OCI-LY1 (cell line): ENCODE results near the gene HDAC10.

Source experiments
- EZH2 ChIP-seq: fragments of 200-600 bp; sonication (generic), shearing (Covaris generic); IDR thresholded peaks from 2 replicates; pipeline ENCODE4 v1.8.0; 2017; ENCODE audit warnings: borderline replicate concordance, mixed run types, mild to moderate bottlenecking, antibody characterized with exemption, low read length, moderate library complexity, mixed read lengths
- TF ChIP-seq, protein P1 (sequence below): fragments of 200-600 bp; sonication (generic), shearing (Covaris generic); IDR thresholded peaks from 2 replicates; pipeline ENCODE4 v1.5.1; 2017; ENCODE audit warnings: mild to moderate bottlenecking, antibody characterized with exemption, low read length, moderate library complexity, mixed read lengths

DNA sequence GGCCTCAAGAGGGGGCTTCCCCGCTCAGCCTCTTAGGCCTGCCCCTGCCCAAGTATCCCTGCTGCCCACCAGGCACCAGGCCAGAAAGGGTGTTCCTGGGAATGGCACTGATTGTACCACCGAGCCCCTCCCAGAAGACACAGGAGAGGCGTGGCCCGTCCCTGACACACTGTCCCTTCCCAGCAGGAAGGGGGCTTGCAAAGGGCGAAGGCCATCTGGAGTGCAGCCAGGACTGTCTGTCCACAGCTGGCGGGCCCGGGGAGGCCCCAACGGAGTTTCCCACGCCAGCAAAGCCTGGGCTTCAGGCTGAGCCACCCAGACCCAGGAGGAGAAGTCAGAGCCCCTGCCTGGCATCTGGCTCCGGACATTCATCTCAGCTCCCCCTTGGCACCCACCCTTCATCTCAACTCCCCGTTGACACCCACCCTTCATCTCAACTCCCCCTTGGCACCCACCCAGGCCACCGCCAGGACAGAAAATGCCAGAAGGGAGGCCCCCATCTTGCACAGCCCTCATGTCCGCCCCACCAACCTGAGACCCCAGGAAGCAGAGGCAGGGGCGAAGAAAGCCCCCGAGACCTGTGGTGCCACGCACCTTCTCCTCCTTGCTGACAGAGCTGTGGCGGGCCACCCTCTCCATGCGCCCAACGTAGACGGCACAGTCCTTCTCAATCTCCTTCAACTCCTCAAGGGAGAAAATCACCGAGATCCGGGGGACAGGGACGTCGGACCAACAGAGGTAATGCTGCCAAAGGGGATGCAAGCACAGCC is 25.7 kb downstream of the HDAC10 start:
- TF ChIP-seq, protein P1, sequence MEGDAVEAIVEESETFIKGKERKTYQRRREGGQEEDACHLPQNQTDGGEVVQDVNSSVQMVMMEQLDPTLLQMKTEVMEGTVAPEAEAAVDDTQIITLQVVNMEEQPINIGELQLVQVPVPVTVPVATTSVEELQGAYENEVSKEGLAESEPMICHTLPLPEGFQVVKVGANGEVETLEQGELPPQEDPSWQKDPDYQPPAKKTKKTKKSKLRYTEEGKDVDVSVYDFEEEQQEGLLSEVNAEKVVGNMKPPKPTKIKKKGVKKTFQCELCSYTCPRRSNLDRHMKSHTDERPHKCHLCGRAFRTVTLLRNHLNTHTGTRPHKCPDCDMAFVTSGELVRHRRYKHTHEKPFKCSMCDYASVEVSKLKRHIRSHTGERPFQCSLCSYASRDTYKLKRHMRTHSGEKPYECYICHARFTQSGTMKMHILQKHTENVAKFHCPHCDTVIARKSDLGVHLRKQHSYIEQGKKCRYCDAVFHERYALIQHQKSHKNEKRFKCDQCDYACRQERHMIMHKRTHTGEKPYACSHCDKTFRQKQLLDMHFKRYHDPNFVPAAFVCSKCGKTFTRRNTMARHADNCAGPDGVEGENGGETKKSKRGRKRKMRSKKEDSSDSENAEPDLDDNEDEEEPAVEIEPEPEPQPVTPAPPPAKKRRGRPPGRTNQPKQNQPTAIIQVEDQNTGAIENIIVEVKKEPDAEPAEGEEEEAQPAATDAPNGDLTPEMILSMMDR = no peak
- no peak for TF ChIP-seq EZH2
